NOMO-1 (cell line): ENCODE data around the gene PNKD.

Experiments used
- DNase-seq, 2 experiments: peaks; one replicate each; lab custom pipeline; 2025; ENCODE audit not compliant: unreplicated experiment in 2 of 2; lab: John Stamatoyannopoulos, UW

Gene PNKD

GRCh38 chr2:218256612-218257350 lies 13.5 kb upstream of the PNKD start:
- DNase-seq: no peak

- DNase-seq: peak; percentile 88 to 98
These were observed 12.8 kb upstream of the PNKD start for GRCh38 chr2:218257390-218257981.

GRCh38 chr2:218259099-218259961 lies 11.0 kb upstream of the PNKD start:
- DNase-seq: peak; percentile 22 to 37

- no peak for DNase-seq
These were observed 10.2 kb upstream of the PNKD start for GRCh38 chr2:218260166-218260565.

GRCh38 chr2:218260742-218261422 lies 9.4 kb upstream of the PNKD start, which contains the start of gene GPBAR1:
Gene GPBAR1 (plus strand): TSS chr2:218261015. CDS start chr2:218262725, 1,710 bp downstream.
- DNase-seq: no peak

GRCh38 chr2:218261423-218262236 lies 8.7 kb upstream of the PNKD start:
- DNase-seq: peak in 1 of 2 experiments; percentile 6

- no peak for DNase-seq
These were observed 8.1 kb upstream of the PNKD start for GRCh38 chr2:218262237-218262600.

GRCh38 chr2:218262631-218263586 lies 7.4 kb upstream of the PNKD start:
- no peak for DNase-seq

GRCh38 chr2:218263817-218264641 lies 6.3 kb upstream of the PNKD start:
- no peak for DNase-seq

- DNase-seq: no peak
These were observed 5.4 kb upstream of the PNKD start for GRCh38 chr2:218264773-218265561.

- no peak for DNase-seq
These were observed 4.7 kb upstream of the PNKD start for GRCh38 chr2:218265626-218266025.

GRCh38 chr2:218266316-218266979 lies 3.9 kb upstream of the PNKD start:
- DNase-seq: no peak

GRCh38 chr2:218267259-218267658 lies 3.1 kb upstream of the PNKD start:
- no peak for DNase-seq

- peak in 1 of 2 experiments; percentile 27 for DNase-seq
These were observed 585 bp downstream of the PNKD start for GRCh38 chr2:218270721-218271486.

- DNase-seq: no peak
These were observed 1.1 kb downstream of the PNKD start for GRCh38 chr2:218271487-218271797.

- no peak for DNase-seq
These were observed 1.7 kb downstream of the PNKD start for GRCh38 chr2:218271865-218272530.
